Measurements from ENCODE around the gene TLE6. TPM values are rescaled to one million over a fixed set of nuclear protein-coding genes. Genes with fewer than 3 reads are reported as not detected.

The TLE6 gene
- polyA plus RNA-seq, 4 donors = 0.75 to 1.00 TPM; not detected in 2

GRCh38 chr19:3029065-3029923 is 51.9 kb downstream of the TLE6 start, which contains the start of gene TLE2:
Gene TLE2 (minus strand): TSS chr19:3029280. CDS start chr19:3028904, 376 bp downstream.
- FAIRE-seq (no peak), DNase-seq (no peak)
- Histone ChIP-seq H3K9me3 (ENCODE audit: control insufficient read depth in 2 of 2, insufficient read depth in 1 of 2, low read depth in 1 of 2, low read length in 1 of 2) (no peaks in the 10 kb centered on the region), H3K4me3 (ENCODE audit: low read depth in 1 of 3, low read length in 3 of 3) (peak within 1 kb of the TSS; percentile 60 to 72 (median 60)), H3K4me1 (ENCODE audit: control insufficient read depth in 3 of 3, insufficient read depth in 2 of 3, low read depth in 1 of 3, low read length in 2 of 3) (peaks cover 0 to 27% (median 2%) of the 10 kb centered on the region in 3 donors), H3K36me3 (ENCODE audit: control insufficient read depth in 3 of 3, insufficient read depth in 2 of 3, low read depth in 1 of 3, low read length in 3 of 3) (peaks cover 0 to 8% (median 0%) of the 10 kb centered on the region in 3 donors), H3K27ac (ENCODE audit: low read depth in 1 of 3, low read length in 2 of 3) (peak within 1 kb of the TSS in 2 of 3 donors; percentile 6 to 73), H3K27me3 (ENCODE audit: control insufficient read depth in 3 of 3, insufficient read depth in 3 of 3, low read length in 3 of 3) (peaks cover 6 to 12% (median 7%) of the 10 kb centered on the region in 3 donors)
- 3 to 5% (median 3%) methylated on average over 29 to 84 of the region's 85 CpGs for WGBS, 3 donors

GRCh38 chr19:3031607-3031867 is 54.2 kb downstream of the TLE6 start:
- WGBS, 3 donors = 49 to 75% (median 67%) methylated on average over 5 of the region's 5 CpGs
- no peak for FAIRE-seq

GRCh38 chr19:3033595-3034405 is 56.4 kb downstream of the TLE6 start:
- WGBS, 3 donors = 67 to 76% (median 68%) methylated on average over 11 of the region's 11 CpGs
- H3K9me3 ChIP-seq (ENCODE audit: control insufficient read depth in 2 of 2, insufficient read depth in 1 of 2, low read depth in 1 of 2, low read length in 1 of 2) = no peaks in the 10 kb centered on the region
- peaks cover 4 to 12% (median 6%) of the 10 kb centered on the region in 3 donors for H3K27me3 ChIP-seq (ENCODE audit: control insufficient read depth in 3 of 3, insufficient read depth in 3 of 3, low read length in 3 of 3)
- FAIRE-seq (no peak), DNase-seq (no peak)
- H3K36me3 ChIP-seq (ENCODE audit: control insufficient read depth in 3 of 3, insufficient read depth in 2 of 3, low read depth in 1 of 3, low read length in 3 of 3) = no peaks in the 10 kb centered on the region
- no peak overlapping the region for H3K4me3 ChIP-seq (ENCODE audit: low read depth in 1 of 3, low read length in 3 of 3)
- H3K27ac ChIP-seq (ENCODE audit: low read depth in 1 of 3, low read length in 2 of 3) = peak overlapping the region in 2 of 3 donors; percentile 9 to 59
- peaks cover 0 to 34% (median 0%) of the 10 kb centered on the region in 3 donors for H3K4me1 ChIP-seq (ENCODE audit: control insufficient read depth in 3 of 3, insufficient read depth in 2 of 3, low read depth in 1 of 3, low read length in 2 of 3)

More at GRCh38 chr19:3031607-3031867, 54.2 kb downstream of the TLE6 start:
- no peak for DNase-seq
- Histone ChIP-seq H3K4me1 (ENCODE audit: control insufficient read depth in 3 of 3, insufficient read depth in 2 of 3, low read depth in 1 of 3, low read length in 2 of 3) (peaks cover 0 to 37% (median 0%) of the 10 kb centered on the region in 3 donors), H3K9me3 (ENCODE audit: control insufficient read depth in 2 of 2, insufficient read depth in 1 of 2, low read depth in 1 of 2, low read length in 1 of 2) (no peaks in the 10 kb centered on the region), H3K27ac (ENCODE audit: low read depth in 1 of 3, low read length in 2 of 3) (no peak overlapping the region), H3K36me3 (ENCODE audit: control insufficient read depth in 3 of 3, insufficient read depth in 2 of 3, low read depth in 1 of 3, low read length in 3 of 3) (peaks cover 0 to 4% (median 0%) of the 10 kb centered on the region in 3 donors), H3K27me3 (ENCODE audit: control insufficient read depth in 3 of 3, insufficient read depth in 3 of 3, low read length in 3 of 3) (peaks cover 4 to 12% (median 6%) of the 10 kb centered on the region in 3 donors), H3K4me3 (ENCODE audit: low read depth in 1 of 3, low read length in 3 of 3) (no peak overlapping the region)

- Histone ChIP-seq H3K9me3 (ENCODE audit: control insufficient read depth in 2 of 2, insufficient read depth in 1 of 2, low read depth in 1 of 2, low read length in 1 of 2) (no peaks in the 10 kb centered on the region), H3K36me3 (ENCODE audit: control insufficient read depth in 3 of 3, insufficient read depth in 2 of 3, low read depth in 1 of 3, low read length in 3 of 3) (no peaks in the 10 kb centered on the region), H3K27ac (ENCODE audit: low read depth in 1 of 3, low read length in 2 of 3) (peak overlapping the region in 1 of 3 donors; percentile 59), H3K4me3 (ENCODE audit: low read depth in 1 of 3, low read length in 3 of 3) (no peak overlapping the region), H3K4me1 (ENCODE audit: control insufficient read depth in 3 of 3, insufficient read depth in 2 of 3, low read depth in 1 of 3, low read length in 2 of 3) (peaks cover 0 to 33% (median 0%) of the 10 kb centered on the region in 3 donors), H3K27me3 (ENCODE audit: control insufficient read depth in 3 of 3, insufficient read depth in 3 of 3, low read length in 3 of 3) (peaks cover 4 to 12% (median 4%) of the 10 kb centered on the region in 3 donors)
- FAIRE-seq = no peak
- peak in 1 of 2 donors; percentile 27 for DNase-seq
Observed at GRCh38 chr19:3034406-3034655, 57.0 kb downstream of the TLE6 start.

- peaks cover 0 to 7% (median 4%) of the 10 kb centered on the region in 3 donors for H3K27me3 ChIP-seq (ENCODE audit: control insufficient read depth in 3 of 3, insufficient read depth in 3 of 3, low read length in 3 of 3)
- peak overlapping the region; percentile 4 to 90 (median 59) for H3K27ac ChIP-seq (ENCODE audit: low read depth in 1 of 3, low read length in 2 of 3)
- peak; percentile 48 to 64 for DNase-seq
- FAIRE-seq = no peak
- peak overlapping the region; percentile 38 to 53 (median 48) for H3K4me3 ChIP-seq (ENCODE audit: low read depth in 1 of 3, low read length in 3 of 3)
- 2 to 8% (median 3%) methylated on average over 27 to 28 of the region's 28 CpGs for WGBS, 3 donors
- H3K36me3 ChIP-seq (ENCODE audit: control insufficient read depth in 3 of 3, insufficient read depth in 2 of 3, low read depth in 1 of 3, low read length in 3 of 3) = no peaks in the 10 kb centered on the region
- H3K4me1 ChIP-seq (ENCODE audit: control insufficient read depth in 3 of 3, insufficient read depth in 2 of 3, low read depth in 1 of 3, low read length in 2 of 3) = peaks cover 0 to 28% (median 0%) of the 10 kb centered on the region in 3 donors
- no peaks in the 10 kb centered on the region for H3K9me3 ChIP-seq (ENCODE audit: control insufficient read depth in 2 of 2, insufficient read depth in 1 of 2, low read depth in 1 of 2, low read length in 1 of 2)
Observed at GRCh38 chr19:3034656-3035541, 57.5 kb downstream of the TLE6 start.

GRCh38 chr19:3035542-3036118 is 58.3 kb downstream of the TLE6 start:
- Histone ChIP-seq H3K27me3 (ENCODE audit: control insufficient read depth in 3 of 3, insufficient read depth in 3 of 3, low read length in 3 of 3) (peaks cover 0 to 2% (median 0%) of the 10 kb centered on the region in 3 donors), H3K4me1 (ENCODE audit: control insufficient read depth in 3 of 3, insufficient read depth in 2 of 3, low read depth in 1 of 3, low read length in 2 of 3) (peaks cover 0 to 28% (median 0%) of the 10 kb centered on the region in 3 donors), H3K9me3 (ENCODE audit: control insufficient read depth in 2 of 2, insufficient read depth in 1 of 2, low read depth in 1 of 2, low read length in 1 of 2) (no peaks in the 10 kb centered on the region), H3K4me3 (ENCODE audit: low read depth in 1 of 3, low read length in 3 of 3) (peak overlapping the region; percentile 51 to 55 (median 53)), H3K36me3 (ENCODE audit: control insufficient read depth in 3 of 3, insufficient read depth in 2 of 3, low read depth in 1 of 3, low read length in 3 of 3) (no peaks in the 10 kb centered on the region), H3K27ac (ENCODE audit: low read depth in 1 of 3, low read length in 2 of 3) (peak overlapping the region; percentile 76 to 94 (median 86))
- FAIRE-seq (no peak), DNase-seq (peak; percentile 99)
- 0 to 1% (median 1%) methylated on average over 26 to 29 of the region's 29 CpGs for WGBS, 3 donors

GRCh38 chr19:3036119-3036976 is 59.0 kb downstream of the TLE6 start:
- FAIRE-seq = no peak
- 0 to 1% (median 1%) methylated on average over 32 to 44 of the region's 44 CpGs for WGBS, 3 donors

More at GRCh38 chr19:3036119-3036976, 59.0 kb downstream of the TLE6 start:
- Histone ChIP-seq H3K27me3 (ENCODE audit: control insufficient read depth in 3 of 3, insufficient read depth in 3 of 3, low read length in 3 of 3) (peaks cover 0 to 2% (median 0%) of the 10 kb centered on the region in 3 donors), H3K27ac (ENCODE audit: low read depth in 1 of 3, low read length in 2 of 3) (peak overlapping the region; percentile 76 to 94 (median 86)), H3K4me1 (ENCODE audit: control insufficient read depth in 3 of 3, insufficient read depth in 2 of 3, low read depth in 1 of 3, low read length in 2 of 3) (peaks cover 0 to 28% (median 0%) of the 10 kb centered on the region in 3 donors), H3K4me3 (ENCODE audit: low read depth in 1 of 3, low read length in 3 of 3) (peak overlapping the region; percentile 41 to 55 (median 51)), H3K9me3 (ENCODE audit: control insufficient read depth in 2 of 2, insufficient read depth in 1 of 2, low read depth in 1 of 2, low read length in 1 of 2) (no peaks in the 10 kb centered on the region), H3K36me3 (ENCODE audit: control insufficient read depth in 3 of 3, insufficient read depth in 2 of 3, low read depth in 1 of 3, low read length in 3 of 3) (no peaks in the 10 kb centered on the region)
- peak; percentile 93 to 97 for DNase-seq

Data from small intestine (tissue), 7 donors.